OCI-LY3 (cell line): ENCODE measurements around the gene RPS6KL1.

Source experiments
- H2AFZ ChIP-seq: fragments of 200-600, 300-600 bp; shearing (Covaris generic); 2 replicates; pipeline ENCODE4 v1.6.0; 2014; ENCODE audit warnings: antibody characterized with exemption, low read depth, low read length
- H3K27ac ChIP-seq: fragments of 200-600, 300-600 bp; sonication (generic); 2 replicates; pipeline ENCODE4 v1.5.1; 2014; ENCODE audit warnings: mild to moderate bottlenecking, low read length, moderate library complexity, mixed read lengths
- H3K27me3 ChIP-seq: fragments of 200-600, 300-600 bp; sonication (generic); 2 replicates; pipeline ENCODE4 v1.6.1; 2014; ENCODE audit warnings: low read depth, low read length, mixed read lengths
- H3K36me3 ChIP-seq: fragments of 200-600, 300-600 bp; sonication (generic); replicated peaks from 2 replicates; pipeline ENCODE3; 2014; ENCODE audit warnings: low read depth, low read length, mixed read lengths
- H3K4me1 ChIP-seq: fragments of 300-600, 200-600 bp; sonication (generic); 2 replicates; pipeline ENCODE4 v1.6.1; 2014; ENCODE audit warnings: low read length, mixed read lengths
- H3K4me2 ChIP-seq: fragments of 200-600, 300-600 bp; sonication (generic); 2 replicates; pipeline ENCODE4 v1.6.1; 2014; ENCODE audit warnings: low read length, mixed read lengths
- H3K4me3 ChIP-seq: fragments of 300-600, 200-600 bp; sonication (generic); 2 replicates; pipeline ENCODE4 v1.5.1; 2014; ENCODE audit warnings: antibody characterized with exemption, mild to moderate bottlenecking, low read length, moderate library complexity
- H3K79me2 ChIP-seq: fragments of 300-600, 200-600 bp; shearing (Covaris generic); 2 replicates; pipeline ENCODE4 v1.6.1; 2014; ENCODE audit warnings: mild to moderate bottlenecking, low read length, mixed read lengths
- H3K9ac ChIP-seq: fragments of 300-600, 200-600 bp; shearing (Covaris generic); 2 replicates; pipeline ENCODE4 v1.6.0; 2014; ENCODE audit warnings: mild to moderate bottlenecking, low read length, moderate library complexity
- H3K9me3 ChIP-seq: fragments of 200-600, 300-600 bp; shearing (Covaris generic); 2 replicates; pipeline ENCODE4 v1.6.1; 2014; ENCODE audit warnings: low read length, mixed read lengths; ENCODE audit not compliant: insufficient read depth
- H4K20me1 ChIP-seq: fragments of 200-600, 300-600 bp; sonication (generic); 2 replicates; pipeline ENCODE4 v1.6.1; 2016; ENCODE audit warnings: low read length, mixed read lengths; ENCODE audit not compliant: insufficient read depth
- EZH2phosphoT487 ChIP-seq: fragments of 200-600 bp; shearing (Covaris generic); IDR thresholded peaks from 2 replicates; pipeline ENCODE4 v1.6.1; 2018; ENCODE audit warnings: antibody characterized with exemption, mixed run types, low read depth
- TF ChIP-seq, protein P1 (sequence below): fragments of 200-600, 300-600 bp; sonication (generic); IDR thresholded peaks from 2 replicates; pipeline ENCODE4 v1.5.1; 2014; ENCODE audit warnings: antibody characterized with exemption, low read length, low read depth

RPS6KL1 gene

GRCh38 chr14:74904635-74905503, 18.2 kb downstream of the RPS6KL1 start:
- H3K79me2 ChIP-seq: no peaks in the 10 kb centered on the region
- no peaks in the 10 kb centered on the region for H3K27me3 ChIP-seq
- peak overlapping the region; percentile 75; the same call in 1 of the 2 replicates for H3K27ac ChIP-seq
- peaks cover 33% of the 10 kb centered on the region for H3K36me3 ChIP-seq
- peaks cover 22% of the 10 kb centered on the region for H3K4me1 ChIP-seq
- no peaks in the 10 kb centered on the region for H4K20me1 ChIP-seq
- no peak overlapping the region for H3K4me2 ChIP-seq
- no peak for TF ChIP-seq EZH2phosphoT487
- TF ChIP-seq, protein P1, sequence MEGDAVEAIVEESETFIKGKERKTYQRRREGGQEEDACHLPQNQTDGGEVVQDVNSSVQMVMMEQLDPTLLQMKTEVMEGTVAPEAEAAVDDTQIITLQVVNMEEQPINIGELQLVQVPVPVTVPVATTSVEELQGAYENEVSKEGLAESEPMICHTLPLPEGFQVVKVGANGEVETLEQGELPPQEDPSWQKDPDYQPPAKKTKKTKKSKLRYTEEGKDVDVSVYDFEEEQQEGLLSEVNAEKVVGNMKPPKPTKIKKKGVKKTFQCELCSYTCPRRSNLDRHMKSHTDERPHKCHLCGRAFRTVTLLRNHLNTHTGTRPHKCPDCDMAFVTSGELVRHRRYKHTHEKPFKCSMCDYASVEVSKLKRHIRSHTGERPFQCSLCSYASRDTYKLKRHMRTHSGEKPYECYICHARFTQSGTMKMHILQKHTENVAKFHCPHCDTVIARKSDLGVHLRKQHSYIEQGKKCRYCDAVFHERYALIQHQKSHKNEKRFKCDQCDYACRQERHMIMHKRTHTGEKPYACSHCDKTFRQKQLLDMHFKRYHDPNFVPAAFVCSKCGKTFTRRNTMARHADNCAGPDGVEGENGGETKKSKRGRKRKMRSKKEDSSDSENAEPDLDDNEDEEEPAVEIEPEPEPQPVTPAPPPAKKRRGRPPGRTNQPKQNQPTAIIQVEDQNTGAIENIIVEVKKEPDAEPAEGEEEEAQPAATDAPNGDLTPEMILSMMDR: no peak
- no peaks in the 10 kb centered on the region for H3K9me3 ChIP-seq
- H2AFZ ChIP-seq: no peak overlapping the region
- no peak overlapping the region for H3K4me3 ChIP-seq
- H3K9ac ChIP-seq: no peak overlapping the region

- H3K4me1 ChIP-seq: peaks cover 22% of the 10 kb centered on the region
- no peaks in the 10 kb centered on the region for H3K79me2 ChIP-seq
- H3K36me3 ChIP-seq: peaks cover 48% of the 10 kb centered on the region
- H3K9ac ChIP-seq: no peak overlapping the region
- peak overlapping the region; percentile 33; the same call in 1 of the 2 replicates for H3K4me2 ChIP-seq
- H2AFZ ChIP-seq: no peak overlapping the region
- H3K4me3 ChIP-seq: no peak overlapping the region
- TF ChIP-seq, protein P1: no peak
- no peak for TF ChIP-seq EZH2phosphoT487
- no peaks in the 10 kb centered on the region for H3K27me3 ChIP-seq
- H3K27ac ChIP-seq: peak overlapping the region; percentile 76
- no peaks in the 10 kb centered on the region for H3K9me3 ChIP-seq
- H4K20me1 ChIP-seq: no peaks in the 10 kb centered on the region
Observed at GRCh38 chr14:74902941-74903705, 19.9 kb downstream of the RPS6KL1 start.

GRCh38 chr14:74898694-74899093, 24.4 kb downstream of the RPS6KL1 start:
- no peak for TF ChIP-seq EZH2phosphoT487
- TF ChIP-seq, protein P1: no peak
- no peaks in the 10 kb centered on the region for H3K79me2 ChIP-seq

DNA sequence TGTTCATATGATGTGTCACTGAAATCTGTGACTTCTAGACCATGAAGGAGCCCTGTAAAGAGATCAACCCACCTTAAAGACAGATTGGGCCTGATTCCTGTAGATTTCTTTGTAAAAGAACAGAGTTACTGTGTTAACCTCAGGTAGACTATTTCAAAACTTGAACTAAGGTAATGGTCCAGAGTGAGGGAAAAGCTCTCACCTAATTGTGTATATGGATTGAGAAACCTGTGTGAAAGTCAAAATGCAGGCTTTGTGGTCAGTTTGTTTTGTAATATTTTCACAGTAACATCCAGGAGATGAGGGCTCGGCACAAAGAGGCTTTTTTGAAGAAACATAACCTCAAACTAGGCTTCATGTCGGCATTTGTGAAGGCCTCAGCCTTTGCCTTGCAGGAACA, 25.0 kb downstream of the RPS6KL1 start:
- Histone ChIP-seq H3K9me3 (no peaks in the 10 kb centered on the region), H3K9ac (no peak overlapping the region), H2AFZ (no peak overlapping the region), H4K20me1 (no peaks in the 10 kb centered on the region), H3K4me2 (no peak overlapping the region), H3K79me2 (no peaks in the 10 kb centered on the region), H3K27me3 (no peaks in the 10 kb centered on the region), H3K36me3 (peaks cover 76% of the 10 kb centered on the region), H3K27ac (no peak overlapping the region), H3K4me3 (no peak overlapping the region), H3K4me1 (peaks cover 6% of the 10 kb centered on the region)
- TF ChIP-seq, protein P1: no peak
- TF ChIP-seq EZH2phosphoT487: no peak

More at GRCh38 chr14:74898694-74899093, 24.4 kb downstream of the RPS6KL1 start:
- H3K9me3 ChIP-seq: no peaks in the 10 kb centered on the region
- H4K20me1 ChIP-seq: no peaks in the 10 kb centered on the region
- peaks cover 10% of the 10 kb centered on the region for H3K4me1 ChIP-seq
- no peak overlapping the region for H3K4me3 ChIP-seq
- H3K36me3 ChIP-seq: peaks cover 71% of the 10 kb centered on the region
- H3K27me3 ChIP-seq: no peaks in the 10 kb centered on the region
- H3K4me2 ChIP-seq: no peak overlapping the region
- no peak overlapping the region for H2AFZ ChIP-seq
- no peak overlapping the region for H3K27ac ChIP-seq
- H3K9ac ChIP-seq: no peak overlapping the region
